Endothelial cell of umbilical vein (primary cell): ENCODE measurements around the gene PPP2R2C. TPM values are rescaled to one million over a fixed set of nuclear protein-coding genes. Genes with fewer than 3 reads are reported as not detected.

Experiments
- BruUV-seq: library from RNA; stranded (reverse); fragments of 400-500 nt; replicated peaks from 2 replicates; lab custom pipeline; 2021; lab: Mats Ljungman, UMichigan
- CTCF ChIA-PET: fragments of 300-600, 350-600 bp; sonication (Branson Sonifier 250); formaldehyde crosslinking; loops from one replicate; lab custom pipeline; 2021; ENCODE audit warnings: antibody characterized with exemption, inconsistent platforms; lab: Charles Lee
- POLR2A ChIA-PET: fragments of 300-600, 350-600 bp; sonication (Branson Sonifier 250); formaldehyde crosslinking; loops from one replicate; lab custom pipeline; 2021; ENCODE audit warnings: antibody characterized with exemption, inconsistent platforms; lab: Charles Lee
- DNase-seq: peaks from one replicate; pipeline ENCODE4 v3.0.0-alpha.2; 2011; ENCODE audit warnings: low read depth, low spot score
- FAIRE-seq: peaks from 2 replicates; lab custom pipeline; 2011; peaks lifted over from hg19 to GRCh38; lab: Jason Lieb, UNC
- H2AFZ ChIP-seq: 2 replicates; pipeline ENCODE4 v1.6.0; 2012; ENCODE audit warnings: low read depth, low read length, control low read depth, inconsistent platforms
- H3K27ac ChIP-seq: 2 replicates; pipeline ENCODE4 v1.5.1; 2011; ENCODE audit warnings: low read depth, mild to moderate bottlenecking, control low read depth, low read length, moderate library complexity; ENCODE audit not compliant: insufficient read depth
- H3K27me3 ChIP-seq, 2 experiments: 2 replicates each; pipeline versions ENCODE4 v1.6.0 to v1.6.1; 2011; ENCODE audit warnings: low read length in 2 of 2, mixed read lengths in 1 of 2; ENCODE audit not compliant: control insufficient read depth in 2 of 2, insufficient read depth in 2 of 2
- H3K36me3 ChIP-seq, 2 experiments: 2 replicates in 1 of 2; 3 replicates in 1 of 2; pipeline ENCODE4 v1.5.1; 2011; ENCODE audit warnings: low read length in 2 of 2, mild to moderate bottlenecking in 1 of 2, moderate library complexity in 1 of 2; ENCODE audit not compliant: control insufficient read depth in 2 of 2, insufficient read depth in 2 of 2; ENCODE audit errors: extremely low read depth in 1 of 2
- H3K4me1 ChIP-seq: 3 replicates; pipeline ENCODE4 v1.5.1; 2011; ENCODE audit warnings: mild to moderate bottlenecking, low read length; ENCODE audit not compliant: control insufficient read depth, insufficient read depth; ENCODE audit errors: extremely low read depth
- H3K4me2 ChIP-seq: 2 replicates; pipeline ENCODE4 v1.6.1; 2011; ENCODE audit warnings: low read length, control low read depth, mixed read lengths; ENCODE audit not compliant: insufficient read depth
- H3K4me3 ChIP-seq, 3 experiments: fragments of 200-600 bp in 1 of 3; sonication (generic), shearing (Covaris generic) in 1 of 3; replicated peaks in 1 of 3; 2 replicates each; pipeline ENCODE4 v1.5.1; 2011 to 2016; ENCODE audit warnings: control low read depth in 3 of 3, low read length in 3 of 3, mild to moderate bottlenecking in 2 of 3, inconsistent platforms in 1 of 3, low read depth in 1 of 3, moderate library complexity in 1 of 3; ENCODE audit not compliant: insufficient read depth in 1 of 3
- H3K79me2 ChIP-seq: 2 replicates; pipeline ENCODE4 v1.6.0; 2012; ENCODE audit warnings: low read length, inconsistent platforms; ENCODE audit not compliant: control insufficient read depth, insufficient read depth
- H3K9ac ChIP-seq: replicated peaks from 2 replicates; pipeline ENCODE3; 2011; ENCODE audit warnings: low read length, control low read depth; ENCODE audit not compliant: insufficient read depth; ENCODE audit errors: extremely low read depth
- H3K9me1 ChIP-seq: replicated peaks from 3 replicates; pipeline ENCODE4 v1.6.0; 2011; ENCODE audit warnings: mild to moderate bottlenecking, low read length; ENCODE audit not compliant: control insufficient read depth, insufficient read depth; ENCODE audit errors: extremely low read depth
- H3K9me3 ChIP-seq: replicated peaks from 2 replicates; pipeline ENCODE4 v1.5.1; 2012; ENCODE audit warnings: low read length, inconsistent platforms; ENCODE audit not compliant: control insufficient read depth, insufficient read depth
- H4K20me1 ChIP-seq: replicated peaks from 2 replicates; pipeline ENCODE3; 2011; ENCODE audit warnings: mild to moderate bottlenecking, low read length; ENCODE audit not compliant: control insufficient read depth, insufficient read depth; ENCODE audit errors: extremely low read depth
- CTCF ChIP-seq, 2 donors: IDR thresholded peaks; 1 replicate in 1 of 2; 2 replicates in 1 of 2; pipeline ENCODE4 v1.5.1; 2011; ENCODE audit warnings: low read length in 2 of 2, mild to moderate bottlenecking in 2 of 2, moderate library complexity in 2 of 2, control low read depth in 1 of 2, inconsistent platforms in 1 of 2, low read depth in 1 of 2; ENCODE audit not compliant: insufficient read depth in 1 of 2; ENCODE audit errors: extremely low read depth in 1 of 2
- EZH2 ChIP-seq: IDR thresholded peaks from 2 replicates; pipeline ENCODE4 v1.6.1; 2012; ENCODE audit warnings: borderline replicate concordance, low read depth, mild to moderate bottlenecking, moderate library complexity, low read length, inconsistent platforms; ENCODE audit not compliant: severe bottlenecking
- FOS ChIP-seq: IDR thresholded peaks from 2 replicates; pipeline ENCODE4 v1.6.1; 2011; ENCODE audit warnings: mild to moderate bottlenecking, low read length, moderate library complexity, borderline replicate concordance; ENCODE audit not compliant: insufficient read depth
- GATA2 ChIP-seq: IDR thresholded peaks from 2 replicates; pipeline ENCODE4 v1.7.0; 2011; ENCODE audit warnings: low read depth, mild to moderate bottlenecking, moderate library complexity, mixed read lengths, low read length; ENCODE audit not compliant: insufficient read length, insufficient read depth
- JUN ChIP-seq: IDR thresholded peaks from 2 replicates; pipeline ENCODE4 v1.6.1; 2011; ENCODE audit warnings: borderline replicate concordance, low read depth; ENCODE audit not compliant: insufficient read length, insufficient read depth
- MAX ChIP-seq: IDR thresholded peaks from 2 replicates; pipeline ENCODE4 v1.6.1; 2011; ENCODE audit not compliant: insufficient read depth, insufficient read length
- MYC ChIP-seq: IDR thresholded peaks from one replicate; pipeline ENCODE4 v1.6.1; 2011; ENCODE audit warnings: mild to moderate bottlenecking, low read depth, low read length
- POLR2A ChIP-seq: IDR thresholded peaks from 2 replicates; pipeline ENCODE4 v1.6.1; 2012; ENCODE audit warnings: low read depth, mild to moderate bottlenecking, control low read depth, low read length
- POLR2AphosphoS5 ChIP-seq: IDR thresholded peaks from 2 replicates; pipeline ENCODE4 v1.6.1; 2012; ENCODE audit warnings: low read depth, mild to moderate bottlenecking, control low read depth, low read length, moderate library complexity; ENCODE audit not compliant: insufficient read depth
- dilution Hi-C: fragments of 300-500 bp; cut with MboI; formaldehyde crosslinking; loops from one replicate; pipeline ENCODE4 v1.15.0; 2019; ENCODE audit warnings: low sequenced_read_pairs; ENCODE audit not compliant: extremely low pct_ligation_motif_present
- intact Hi-C: fragments of 100-400 bp; cut with micrococcal nuclease; formaldehyde crosslinking; loops from one replicate; pipeline ENCODE4 v1.10.0; 2022
- polyA plus RNA-seq, 4 experiments: library from polyadenylated mRNA; depleted of rRNA in 3 of 4; stranded (reverse) in 3 of 4; unstranded in 1 of 4; fragments of >200 nt; gene quantifications; 2 replicates each; pipeline versions ENCODE4 v1.2.1 to v1.2.3, GENCODE V29; 2011 to 2012; ENCODE audit warnings: missing spikeins in 1 of 4
- total RNA-seq: library from RNA; stranded (reverse); gene quantifications from 2 replicates; pipeline ENCODE4 v1.2.3, GENCODE V29; 2021

PPP2R2C gene
- total and polyA plus RNA-seq, 2 donors (not counting 3 experiments of a cell fraction or from before 2014, with no cell fraction given): 0.03 to 0.09 TPM

- H3K4me3 ChIP-seq: no peak overlapping the region
- H3K4me2 ChIP-seq: no peak overlapping the region
- H3K9me1 ChIP-seq: no peaks in the 10 kb centered on the region
- no peaks in the 10 kb centered on the region for H3K79me2 ChIP-seq
- H3K27ac ChIP-seq: no peak overlapping the region
- no TSS peak for BruUV-seq
- H3K9me3 ChIP-seq: no peaks in the 10 kb centered on the region
- no peak for FAIRE-seq
- H4K20me1 ChIP-seq: no peaks in the 10 kb centered on the region
- ChIA-PET POLR2A (no interaction called here), CTCF (interaction anchor here (1.0 to 16.2 kb wide), 13 partner anchors 10 to 329 kb away, joined by 3 to 808 read pairs (median 5); partner anchors contain the start of gene WFS1)
- H3K4me1 ChIP-seq: peaks cover 14% of the 10 kb centered on the region
- no peak overlapping the region for H3K9ac ChIP-seq
- intact Hi-C loops: loop anchor here (1.0 to 2.0 kb wide), 4 partner anchors 18 to 328 kb away; no protein-coding TSS in a partner anchor
- no peak for DNase-seq
- dilution Hi-C loops: no loop called here
- TF ChIP-seq POLR2AphosphoS5: no peak
- no peak for TF ChIP-seq CTCF (IDR thresholded peaks at IDR 0.05; ENCODE audit: extremely low read depth in 1 of 2, insufficient read depth in 1 of 2, low read depth in 1 of 2, low read length in 2 of 2)
- no peak for TF ChIP-seq MAX
- TF ChIP-seq FOS: no peak
- no peak for TF ChIP-seq GATA2
- TF ChIP-seq EZH2: no peak
- TF ChIP-seq MYC: no peak
- TF ChIP-seq POLR2A: no peak
- TF ChIP-seq JUN: no peak
- no peak overlapping the region for H2AFZ ChIP-seq
- H3K27me3 ChIP-seq: no peaks in the 10 kb centered on the region
- H3K36me3 ChIP-seq: no peaks in the 10 kb centered on the region
Observed at GRCh38 chr4:6326312-6327060, 145.9 kb downstream of the PPP2R2C start.
